ENCODE measurements around the gene GLIS2.
"Not testable (repeated sequence)": the region's sequence is repeated elsewhere in the genome, so short reads cannot be mapped to it uniquely, and the experiment has no call there.

Gene GLIS2

GRCh38 chr16:4334724-4335495 is 19.0 kb downstream of the GLIS2 start:
- no peak for DNase-seq (ENCODE audit: low read depth)

- DNase-seq (ENCODE audit: low read depth) = no peak
These were observed 21.1 kb downstream of the GLIS2 start for GRCh38 chr16:4336701-4337539.

GRCh38 chr16:4337540-4338088 is 21.7 kb downstream of the GLIS2 start:
- no peak for DNase-seq (ENCODE audit: low read depth)

- DNase-seq (ENCODE audit: low read depth) = no peak
These were observed 22.3 kb downstream of the GLIS2 start for GRCh38 chr16:4338125-4338582.

GRCh38 chr16:4338712-4339299 is 22.9 kb downstream of the GLIS2 start:
- no peak for DNase-seq (ENCODE audit: low read depth)

- DNase-seq (ENCODE audit: low read depth) = no peak
These were observed 23.6 kb downstream of the GLIS2 start for GRCh38 chr16:4339455-4339854.

- DNase-seq (ENCODE audit: low read depth) = no peak
These were observed 24.0 kb downstream of the GLIS2 start for GRCh38 chr16:4339909-4340308.

- no peak for DNase-seq (ENCODE audit: low read depth)
These were observed 24.6 kb downstream of the GLIS2 start for GRCh38 chr16:4340443-4340842.

- no peak for DNase-seq (ENCODE audit: low read depth)
These were observed 25.4 kb downstream of the GLIS2 start for GRCh38 chr16:4341250-4341649.

GRCh38 chr16:4342866-4343744 is 27.2 kb downstream of the GLIS2 start:
- DNase-seq (ENCODE audit: low read depth) = no peak

GRCh38 chr16:4344300-4344982 is 28.6 kb downstream of the GLIS2 start:
- not testable (repeated sequence) for DNase-seq (ENCODE audit: low read depth)

- DNase-seq (ENCODE audit: low read depth) = no peak
These were observed 29.3 kb downstream of the GLIS2 start for GRCh38 chr16:4344983-4345835.

- DNase-seq (ENCODE audit: low read depth) = no peak
These were observed 30.2 kb downstream of the GLIS2 start for GRCh38 chr16:4345836-4346781.

- no peak for DNase-seq (ENCODE audit: low read depth)
These were observed 31.1 kb downstream of the GLIS2 start for GRCh38 chr16:4347010-4347409.

- DNase-seq (ENCODE audit: low read depth) = no peak
These were observed 32.1 kb downstream of the GLIS2 start for GRCh38 chr16:4347765-4348509.

- no peak for DNase-seq (ENCODE audit: low read depth)
These were observed 33.5 kb downstream of the GLIS2 start for GRCh38 chr16:4349332-4349731.

- DNase-seq (ENCODE audit: low read depth) = no peak
These were observed 34.5 kb downstream of the GLIS2 start for GRCh38 chr16:4350365-4350786.

Measured in T follicular helper cell (primary cell).